ENCODE data around the gene SRGAP2B.
"Not testable (repeated sequence)": the region's sequence is repeated elsewhere in the genome, so short reads cannot be mapped to it uniquely, and the experiment has no call there.

The SRGAP2B gene

DNA sequence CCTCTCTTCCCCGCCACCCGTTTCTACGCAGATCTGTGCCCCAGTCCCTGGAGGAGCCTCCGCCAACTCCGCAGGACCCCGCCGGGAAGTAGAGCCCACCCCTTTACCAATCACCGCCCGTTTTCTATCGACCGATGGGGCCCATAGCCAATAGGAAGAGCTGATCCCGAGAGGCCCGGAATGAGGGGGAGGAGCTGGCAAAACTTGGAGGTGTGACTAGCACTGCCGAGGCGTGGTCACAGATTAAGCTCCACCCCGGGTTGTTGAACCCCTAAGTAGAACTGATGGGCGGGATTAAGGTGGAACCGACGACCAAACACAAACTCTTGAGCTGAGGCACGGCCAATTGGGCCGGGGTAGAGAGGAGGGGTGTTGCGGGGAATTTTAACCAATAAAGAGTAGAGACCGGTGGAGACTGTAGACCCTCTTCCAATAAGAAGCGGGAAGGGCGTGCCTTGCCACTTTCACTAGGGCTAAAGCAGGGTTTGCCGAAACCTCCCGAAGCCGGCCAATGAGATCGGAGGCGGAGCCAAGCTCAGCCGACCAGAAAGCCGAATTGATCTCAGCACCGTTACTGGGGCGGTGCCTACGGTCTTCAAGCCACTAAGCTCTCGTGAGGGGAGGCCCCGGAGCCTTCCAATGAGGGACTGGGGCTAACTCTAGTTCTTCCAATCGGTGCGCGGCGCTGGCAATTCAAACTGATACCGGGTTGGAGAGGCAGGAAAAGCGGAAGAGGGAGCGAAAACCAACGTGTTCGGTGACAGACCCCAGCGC is at the start of gene SRGAP2B, which contains the start of gene FAM72D:
TSS of gene SRGAP2B (minus strand) at position 45 of the 774 bp plus-strand sequence. CDS start 2,427 bp downstream, outside the sequence.
TSS of gene FAM72D (plus strand) at position 691 of the 774 bp plus-strand sequence. CDS start 874 bp downstream, outside the sequence.
- not testable (repeated sequence) for DNase-seq

DNA sequence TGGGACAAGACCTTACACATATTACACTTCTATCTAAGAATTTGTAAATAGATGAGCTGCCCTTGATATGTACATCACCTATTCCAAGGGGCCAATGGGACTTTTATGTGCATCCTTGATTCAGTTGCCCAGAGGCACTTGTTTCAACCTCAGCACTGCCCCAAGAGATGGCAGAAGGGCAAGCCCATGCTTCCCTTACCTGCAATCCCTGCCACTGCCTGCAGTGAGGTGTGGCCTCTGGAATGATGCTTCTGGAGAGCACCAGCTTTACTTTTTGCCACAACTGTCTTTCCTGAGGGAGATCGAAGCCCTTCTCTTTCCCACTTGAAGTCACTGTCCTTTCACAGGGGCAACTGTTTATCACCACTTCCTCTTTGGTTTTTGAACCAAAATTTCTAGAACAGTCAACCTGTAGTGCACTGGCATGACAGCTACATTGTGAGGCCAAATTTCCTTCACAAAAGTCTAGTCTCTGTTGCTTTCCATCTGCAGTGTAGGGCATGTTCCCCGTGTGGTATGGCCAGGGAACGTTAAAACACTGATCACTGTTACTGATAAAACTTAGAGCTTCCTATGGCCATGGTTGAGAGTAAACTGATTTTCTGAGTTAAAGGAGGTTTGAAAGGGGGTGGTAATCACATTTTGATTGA is 49.3 kb upstream of the SRGAP2B start:
- DNase-seq, result not testable (repeated sequence)

DNA sequence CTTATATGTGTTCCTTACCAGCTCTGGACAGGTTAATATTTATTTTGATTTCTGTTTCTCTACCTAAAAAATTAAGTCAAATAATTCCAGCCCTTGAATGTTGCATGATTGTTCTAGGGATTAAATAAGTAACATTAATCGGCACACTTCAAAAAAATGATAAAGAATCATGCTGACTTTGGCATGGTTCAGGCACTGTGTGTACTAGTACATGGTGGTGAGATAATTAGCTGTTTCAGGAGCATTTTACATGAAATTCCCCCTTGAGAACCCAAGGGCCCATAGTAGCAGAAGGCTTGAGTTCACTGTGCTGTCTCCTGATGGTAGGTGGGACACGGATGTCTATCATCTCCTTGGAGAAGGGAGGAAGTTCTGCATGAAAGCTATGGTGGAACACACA is 45.4 kb upstream of the SRGAP2B start:
- DNase-seq, result not testable (repeated sequence)

DNA sequence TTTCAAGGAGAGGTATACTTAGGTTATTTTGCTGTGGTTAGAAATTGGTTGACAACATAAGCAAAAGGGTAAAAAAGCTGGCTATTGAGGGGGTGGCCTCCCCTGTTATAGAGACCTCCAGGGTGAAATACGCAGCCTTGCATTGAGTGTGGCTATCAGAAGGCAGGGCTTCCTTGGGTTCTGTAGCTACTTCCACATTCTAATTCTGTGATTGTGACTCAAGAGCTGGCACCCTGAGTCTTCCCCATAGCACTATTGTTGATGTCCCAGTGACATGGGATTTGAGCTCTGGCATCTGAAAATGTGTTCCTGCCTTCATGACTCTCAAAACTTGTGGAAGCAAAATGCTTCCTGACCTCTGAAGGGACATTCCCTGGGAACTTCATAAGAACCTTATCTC is 39.3 kb upstream of the SRGAP2B start:
- DNase-seq, result not testable (repeated sequence)

DNA sequence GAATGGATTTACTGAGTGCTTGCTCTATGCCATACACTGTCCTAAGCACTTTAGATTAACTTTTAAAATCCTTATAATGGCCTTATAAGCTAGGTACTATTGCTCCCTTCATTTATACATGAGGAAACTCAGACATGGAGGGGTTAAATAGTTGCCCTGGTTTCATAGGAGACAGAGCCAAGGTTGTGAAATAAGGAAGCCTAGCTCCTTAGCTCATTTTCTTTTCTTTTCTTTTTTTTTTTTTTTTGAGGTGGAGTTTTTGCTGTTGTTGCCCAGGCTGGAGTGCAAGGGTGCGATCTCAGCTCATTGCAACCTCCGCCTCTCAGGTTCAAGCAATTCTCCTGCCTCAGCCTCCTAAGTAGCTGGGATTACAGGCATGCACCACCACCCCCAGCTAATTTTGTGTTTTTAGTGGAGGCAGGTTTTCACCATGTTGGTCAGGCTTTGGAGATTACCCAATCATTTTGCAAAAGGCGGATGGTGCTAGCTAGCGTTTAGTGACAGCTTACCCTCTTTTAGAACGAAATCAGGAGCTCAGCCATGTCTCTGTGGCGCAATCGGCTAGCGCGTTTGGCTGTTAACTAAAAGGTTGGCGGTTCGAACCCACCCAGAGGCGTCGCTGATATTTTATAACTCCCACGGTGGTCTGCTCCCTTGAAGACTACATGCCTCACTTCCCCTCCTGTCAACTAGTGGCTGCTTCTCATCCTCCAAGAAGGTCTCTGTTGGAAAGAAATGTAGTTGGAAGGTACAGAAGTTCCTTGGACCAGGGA is 33.8 kb upstream of the SRGAP2B start:
- not testable (repeated sequence) for DNase-seq

DNA sequence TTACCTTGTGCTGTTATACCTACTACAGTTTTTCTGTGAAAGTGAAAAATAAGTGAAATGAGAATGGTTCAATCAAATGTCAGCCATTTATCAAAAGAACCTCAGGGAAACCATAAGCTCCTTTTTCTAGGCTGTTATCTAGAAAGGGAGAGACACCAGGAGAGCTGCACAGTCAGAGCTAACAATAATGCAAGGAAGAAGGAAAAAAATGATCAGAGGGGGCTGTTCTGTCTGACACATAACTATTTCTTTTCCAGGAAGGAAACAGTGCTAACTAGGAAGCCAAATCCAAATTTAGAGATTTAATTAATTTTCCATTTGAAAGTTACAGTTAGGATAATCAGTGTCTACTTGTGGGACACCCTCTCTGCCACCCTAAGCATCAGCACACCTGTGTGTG is 32.0 kb upstream of the SRGAP2B start:
- DNase-seq, result not testable (repeated sequence)

DNA sequence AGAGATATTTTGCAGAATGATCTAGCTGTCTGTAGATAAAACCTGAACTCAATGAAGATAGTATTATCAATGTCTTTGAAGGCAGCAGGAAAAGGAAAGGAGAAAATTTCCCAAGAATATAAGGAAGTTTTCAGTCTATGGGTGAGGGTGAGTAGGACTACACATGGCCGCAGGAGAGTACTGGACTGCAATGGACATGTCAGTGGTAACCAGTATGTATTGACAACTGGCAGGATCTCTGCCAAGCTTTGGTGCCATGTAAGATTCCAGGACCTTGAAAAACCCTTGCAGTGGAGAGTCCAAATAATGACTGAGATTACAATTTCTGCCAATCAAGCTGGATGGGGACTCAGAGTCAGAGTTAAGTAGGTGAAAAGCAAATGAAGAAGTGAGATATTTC is 30.0 kb upstream of the SRGAP2B start:
- DNase-seq, result not testable (repeated sequence)

DNA sequence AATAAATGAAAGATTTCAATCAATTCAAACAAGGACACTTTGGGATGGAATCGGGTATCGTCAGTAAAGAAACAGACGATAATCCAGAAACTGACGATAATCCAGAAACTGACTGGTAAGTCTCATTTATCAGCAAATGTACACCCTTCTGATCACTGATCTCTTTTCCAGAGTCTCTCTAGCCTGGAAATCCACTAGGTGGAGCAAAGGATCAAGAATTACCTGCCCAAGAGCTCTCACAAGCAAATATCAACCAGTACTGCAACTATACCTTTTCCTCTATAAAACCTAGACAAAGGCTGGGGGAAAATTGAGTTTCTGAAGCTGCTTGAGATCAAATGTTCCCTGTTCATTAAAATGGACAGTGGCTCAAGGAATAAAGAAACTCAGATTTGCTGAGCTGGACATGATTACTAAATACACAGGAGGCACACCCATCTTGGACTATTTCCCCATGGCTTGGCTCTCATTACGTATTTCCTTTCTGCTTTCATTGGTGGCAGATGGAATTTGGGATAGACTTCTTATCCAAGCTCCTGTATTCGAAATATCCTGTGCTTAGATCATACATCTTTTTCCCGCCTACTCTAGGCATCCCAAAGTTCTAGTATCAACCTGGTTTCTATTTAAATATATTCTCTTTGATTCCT is 29.0 kb upstream of the SRGAP2B start:
- not testable (repeated sequence) for DNase-seq

DNA sequence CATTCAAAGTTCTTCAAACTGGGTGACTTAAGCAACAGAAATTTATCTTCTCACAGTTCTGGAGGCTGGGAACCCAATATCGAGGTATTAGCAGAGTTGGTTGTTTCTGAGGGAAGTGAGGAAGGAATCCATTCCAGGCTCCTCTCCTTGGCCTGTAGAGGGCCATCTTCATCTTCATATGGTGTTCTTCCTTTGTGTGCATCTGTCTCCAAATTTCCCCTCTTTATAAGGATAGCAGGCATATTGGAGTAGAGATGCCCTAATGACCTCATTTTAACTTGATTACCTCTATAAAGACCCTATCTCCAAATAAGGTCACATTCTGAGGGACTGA is 27.9 kb upstream of the SRGAP2B start:
- not testable (repeated sequence) for DNase-seq

DNA sequence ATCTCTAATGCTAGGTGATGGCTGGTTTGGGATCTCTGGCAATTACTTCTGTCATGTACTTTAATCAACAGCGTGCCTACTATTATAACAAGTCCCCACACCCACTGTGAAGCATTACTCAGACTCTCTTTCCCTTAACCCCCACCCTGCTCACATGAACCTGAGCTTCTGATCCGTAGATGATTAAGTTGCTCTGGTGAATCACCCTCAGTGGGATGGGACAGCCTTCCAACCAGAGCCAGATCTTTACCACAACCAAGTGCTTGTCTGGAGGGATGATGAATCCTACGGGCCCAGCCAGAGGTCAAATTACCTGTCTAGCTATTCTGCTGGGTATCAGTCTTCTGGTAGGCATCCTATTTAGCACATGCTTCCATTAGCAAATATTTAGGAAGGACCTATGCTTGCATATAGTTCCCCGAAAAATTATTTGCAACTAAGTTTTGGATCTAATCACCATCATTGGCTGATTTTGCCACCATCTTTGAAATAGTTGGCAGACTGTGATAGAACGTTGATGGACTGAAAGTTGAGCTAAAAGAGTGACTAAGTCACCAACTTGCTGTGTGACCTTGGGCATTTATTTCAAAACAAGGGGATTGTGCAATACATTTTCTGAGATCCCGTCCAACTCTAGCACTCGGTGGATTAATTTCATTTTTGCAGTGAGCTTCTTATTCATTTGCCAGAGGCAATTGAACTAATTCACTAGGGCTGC is 27.4 kb upstream of the SRGAP2B start:
- not testable (repeated sequence) for DNase-seq

DNA sequence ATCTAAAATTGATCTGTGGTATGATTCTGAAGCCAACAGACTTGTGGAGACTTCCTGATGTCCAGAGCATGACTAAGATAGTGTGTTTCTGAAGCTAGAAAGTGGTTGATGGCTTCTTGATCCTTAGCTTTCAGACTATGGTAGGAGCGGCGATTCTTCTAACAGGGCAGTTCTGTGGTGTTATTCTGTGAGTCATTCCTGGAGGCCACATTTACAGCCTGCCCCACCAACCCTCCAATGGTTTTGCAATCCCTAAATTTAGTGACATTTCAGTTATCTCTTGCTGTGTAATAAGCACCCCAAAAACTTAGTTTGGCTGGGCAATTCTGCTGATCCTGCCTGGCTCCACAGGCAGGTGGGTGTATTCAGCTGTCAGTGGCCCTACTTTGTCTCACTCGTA is 24.7 kb upstream of the SRGAP2B start:
- DNase-seq, result not testable (repeated sequence)

DNA sequence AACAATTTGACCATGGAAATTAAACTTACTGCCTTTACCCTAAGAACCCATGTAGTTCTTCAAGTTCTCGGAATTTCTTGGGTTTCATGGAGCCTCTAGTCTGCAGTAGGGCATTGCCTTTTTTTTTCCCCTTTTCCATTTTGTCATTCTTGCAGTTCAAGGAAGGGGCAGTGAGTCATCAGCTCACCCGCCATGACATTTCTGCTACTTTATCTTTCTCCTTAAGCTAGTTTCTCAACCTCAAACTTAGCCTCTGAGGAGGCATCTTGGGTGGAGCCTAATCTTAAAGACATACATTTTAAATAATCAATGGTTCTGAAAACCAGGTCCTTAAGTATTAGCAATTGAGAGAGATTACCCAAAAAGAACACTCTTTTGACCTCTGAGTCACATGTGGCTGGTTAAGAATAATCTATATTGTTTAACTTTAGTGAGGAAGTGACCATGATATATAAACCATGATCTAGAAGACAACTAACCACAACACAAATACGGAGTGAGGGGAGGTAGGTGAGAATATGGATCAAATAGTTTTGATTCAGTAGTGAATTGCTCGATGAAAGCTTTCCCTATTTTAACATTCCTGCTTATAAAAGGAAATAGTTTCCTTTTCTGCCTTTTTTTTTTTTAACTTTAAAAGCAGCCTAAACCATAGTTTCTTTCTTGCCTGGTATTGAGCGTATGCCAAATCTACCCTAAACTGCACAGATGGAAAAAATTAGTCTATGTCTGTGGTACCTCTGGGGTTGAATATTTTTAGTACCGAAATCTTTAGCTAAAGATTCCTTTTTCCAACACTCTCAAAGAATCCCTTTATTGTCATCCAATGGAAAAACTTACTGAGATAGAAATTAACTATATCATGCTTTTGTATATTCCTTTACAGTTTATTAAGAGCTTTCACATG is 20.7 kb upstream of the SRGAP2B start:
- DNase-seq, result not testable (repeated sequence)

DNA sequence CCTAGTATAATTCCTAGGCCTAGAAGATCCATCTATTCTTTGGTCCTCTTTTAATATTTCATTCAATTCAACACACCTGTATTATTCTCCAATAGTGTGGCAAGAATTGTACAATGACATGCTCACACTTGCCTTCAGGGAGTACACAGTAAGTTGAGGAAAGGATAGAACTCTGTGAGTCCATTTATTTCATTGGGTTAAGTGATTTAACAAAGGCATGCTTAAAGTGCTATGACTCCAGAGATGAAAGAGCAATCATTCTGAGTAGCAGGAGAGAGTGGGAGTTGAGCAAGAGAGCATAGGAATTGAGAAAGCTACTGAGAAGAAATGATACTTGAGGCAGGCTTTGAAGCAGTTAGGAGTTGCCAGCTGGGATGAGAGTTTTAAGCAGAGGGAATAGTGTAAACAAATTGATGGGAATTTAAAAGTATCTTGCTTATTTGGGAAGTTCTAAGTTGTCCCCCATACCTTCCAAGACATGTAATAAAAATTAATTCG is 19.5 kb upstream of the SRGAP2B start:
- not testable (repeated sequence) for DNase-seq

DNA sequence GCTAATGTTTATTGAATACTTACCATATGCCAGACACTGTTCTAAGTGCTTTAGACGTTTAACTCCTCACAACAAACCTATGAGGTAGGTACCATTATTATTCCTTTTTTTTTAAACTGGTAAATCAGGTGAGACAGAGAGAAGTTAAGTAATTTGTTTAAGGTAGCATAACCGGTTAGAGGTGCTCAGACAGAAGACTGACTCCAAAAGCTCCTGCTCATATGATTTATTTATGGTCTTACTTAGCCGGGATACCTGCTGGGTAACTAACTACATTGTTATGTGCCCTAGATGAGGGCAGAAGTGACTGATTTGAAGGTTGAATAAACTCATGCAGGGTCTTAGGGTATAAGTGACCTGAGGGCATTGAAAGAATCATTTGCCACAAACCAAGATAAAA is 17.6 kb upstream of the SRGAP2B start:
- DNase-seq, result not testable (repeated sequence)

DNA sequence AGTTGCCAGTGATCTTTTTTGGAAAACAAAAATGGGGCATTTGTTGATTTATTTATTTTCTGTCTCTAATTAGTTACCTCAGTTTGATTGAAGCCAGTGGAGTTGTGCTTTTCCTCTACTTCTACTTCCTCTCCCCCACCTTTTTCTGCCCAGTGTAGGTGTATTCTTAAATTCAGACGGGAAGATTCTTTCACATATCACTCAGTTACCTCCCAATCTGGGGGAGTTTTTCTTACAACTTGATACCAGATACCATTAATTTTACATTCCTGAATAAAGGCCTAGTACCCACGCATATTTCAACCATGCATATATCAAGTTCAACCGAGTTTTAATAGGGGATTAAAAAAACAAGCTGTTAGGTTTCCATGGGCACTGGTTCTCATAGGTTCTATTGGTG is 16.5 kb upstream of the SRGAP2B start:
- not testable (repeated sequence) for DNase-seq

DNA sequence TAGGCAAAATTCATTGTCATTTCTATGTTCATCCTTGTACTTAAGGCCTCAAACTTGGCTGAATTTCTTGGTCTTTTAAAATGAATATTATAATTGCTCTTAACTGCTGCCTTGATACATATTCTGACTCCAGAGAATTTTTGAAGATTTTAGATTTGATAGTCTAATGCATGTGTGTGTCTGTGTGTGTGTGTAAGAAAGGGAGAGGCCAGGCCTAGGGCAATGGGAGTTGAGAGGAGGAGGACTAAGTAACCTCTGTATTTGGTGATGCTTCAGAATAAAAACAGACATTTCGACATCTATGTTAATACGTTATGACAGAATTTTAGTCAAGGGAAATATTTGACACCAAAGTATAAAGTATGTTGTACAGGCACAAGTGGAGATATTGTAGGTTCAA is 8.2 kb upstream of the SRGAP2B start:
- DNase-seq, result not testable (repeated sequence)

DNA sequence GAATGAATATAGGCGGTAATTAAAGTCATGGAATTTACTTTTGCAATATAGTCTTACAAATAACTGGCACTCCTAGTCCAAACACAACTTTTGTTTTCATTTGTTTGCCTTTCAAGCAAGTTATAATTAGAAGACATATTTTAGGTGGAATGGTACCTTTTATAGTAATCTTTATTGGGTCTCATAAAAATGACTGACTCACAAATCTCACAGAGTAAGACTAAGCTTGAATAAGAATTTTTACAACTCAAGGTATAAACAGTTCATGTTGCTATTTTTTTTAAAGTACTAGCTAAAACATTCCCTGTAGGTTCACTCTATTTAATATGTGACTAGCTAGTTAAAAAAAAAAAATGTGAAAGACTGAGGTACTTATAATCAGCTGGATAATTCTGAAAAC is 6.6 kb upstream of the SRGAP2B start:
- DNase-seq, result not testable (repeated sequence)

DNA sequence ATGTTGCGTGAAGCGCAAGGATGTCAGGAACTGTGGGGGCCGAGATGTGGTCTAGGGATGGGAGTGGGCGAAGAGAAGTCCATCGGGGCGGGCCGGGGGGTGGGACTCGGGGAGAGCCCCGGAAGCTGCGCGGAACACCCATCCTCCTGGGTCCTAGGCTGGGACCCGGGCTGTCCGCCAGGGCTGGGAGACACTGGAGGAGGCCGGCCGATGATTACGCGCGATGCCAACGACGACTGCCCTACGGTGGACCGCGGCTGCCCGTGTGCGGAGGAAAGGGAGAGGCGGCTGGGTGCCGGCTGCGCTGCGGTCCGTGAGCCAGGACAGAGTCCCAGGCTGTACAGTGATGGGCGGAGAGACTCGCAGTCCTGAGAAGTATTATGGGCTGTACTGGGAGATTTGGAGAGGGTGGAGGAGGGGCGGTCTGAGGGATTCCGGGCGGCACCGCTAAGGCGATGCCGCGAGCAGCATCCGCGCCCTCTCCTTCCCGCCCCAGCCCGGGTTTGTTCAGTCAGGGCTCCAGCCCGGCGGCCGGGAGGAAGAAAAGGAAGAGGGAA is 395 bp downstream of the SRGAP2B start:
- DNase-seq, result not testable (repeated sequence)

DNA sequence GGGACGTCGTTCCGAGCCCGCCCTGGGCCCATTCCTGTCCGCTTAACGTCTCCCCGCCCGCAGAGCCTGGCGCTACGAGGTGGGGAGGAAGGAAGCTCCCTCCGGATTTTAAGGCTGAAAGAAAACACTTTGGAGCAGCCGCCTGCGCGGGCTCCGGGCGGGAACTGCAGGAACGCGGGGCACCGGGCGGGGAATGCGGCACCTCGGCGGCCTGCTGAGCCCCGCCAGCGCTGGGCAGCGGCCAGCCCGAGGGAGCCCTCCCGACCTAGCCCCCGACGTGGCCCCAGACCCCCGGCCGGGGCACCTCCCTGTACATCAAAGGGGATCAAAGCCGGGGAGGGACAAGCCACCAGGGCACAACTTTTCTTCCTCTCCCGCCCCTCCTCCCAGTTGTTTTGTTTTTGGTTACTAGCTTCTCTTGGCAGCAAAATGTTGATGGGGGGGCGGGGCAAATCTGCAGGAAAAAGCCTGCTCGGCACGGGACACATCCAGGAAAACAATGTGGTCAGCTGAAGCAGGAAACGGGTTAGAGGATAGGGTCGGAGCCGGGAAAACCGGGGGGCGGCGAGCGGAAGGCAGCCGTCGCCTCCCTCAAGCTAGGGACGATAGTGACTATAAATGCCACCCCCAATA is 1.5 kb downstream of the SRGAP2B start:
- DNase-seq, result not testable (repeated sequence)
